GM20431 (cell line): ENCODE data around the gene SEMA3A.

Experiments
- in situ Hi-C: fragments of 300-500 bp; cut with MseI, MboI; formaldehyde crosslinking; loops from one replicate; pipeline ENCODE4 v1.15.0; 2020; ENCODE audit warnings: low sequenced_read_pairs; ENCODE audit not compliant: unreplicated experiment

Gene SEMA3A

GRCh38 chr7:84027678-84028077, 166.9 kb downstream of the SEMA3A start:
- in situ Hi-C loops, result no loop called here

GRCh38 chr7:84025332-84025927, 169.2 kb downstream of the SEMA3A start:
- in situ Hi-C loops, result no loop called here

GRCh38 chr7:84022684-84023308, 171.8 kb downstream of the SEMA3A start:
- in situ Hi-C loops, result no loop called here

GRCh38 chr7:84022009-84022408, 172.6 kb downstream of the SEMA3A start:
- in situ Hi-C loops, result no loop called here

- in situ Hi-C loops, result no loop called here
Observed at GRCh38 chr7:84021292-84021908, 173.2 kb downstream of the SEMA3A start.

- in situ Hi-C loops, result no loop called here
Observed at GRCh38 chr7:84017651-84018050, 176.9 kb downstream of the SEMA3A start.

GRCh38 chr7:84013616-84014240, 180.9 kb downstream of the SEMA3A start:
- in situ Hi-C loops, result no loop called here

- in situ Hi-C loops, result no loop called here
Observed at GRCh38 chr7:84009782-84010181, 184.8 kb downstream of the SEMA3A start.

GRCh38 chr7:84009051-84009450, 185.5 kb downstream of the SEMA3A start:
- in situ Hi-C loops, result no loop called here

GRCh38 chr7:84003191-84003590, 191.4 kb downstream of the SEMA3A start:
- in situ Hi-C loops, result no loop called here

GRCh38 chr7:84002348-84002747, 192.2 kb downstream of the SEMA3A start:
- in situ Hi-C loops, result no loop called here

GRCh38 chr7:83996879-83997278, 197.7 kb downstream of the SEMA3A start:
- in situ Hi-C loops, result no loop called here

GRCh38 chr7:83987764-83988163, 206.8 kb downstream of the SEMA3A start:
- in situ Hi-C loops, result no loop called here

- in situ Hi-C loops, result no loop called here
Observed at GRCh38 chr7:83985821-83986220, 208.8 kb downstream of the SEMA3A start.

- in situ Hi-C loops, result no loop called here
Observed at GRCh38 chr7:83984591-83984990, 210.0 kb downstream of the SEMA3A start.

GRCh38 chr7:83984076-83984475, 210.5 kb downstream of the SEMA3A start:
- in situ Hi-C loops, result no loop called here

- in situ Hi-C loops, result no loop called here
Observed at GRCh38 chr7:83983606-83984005, 211.0 kb downstream of the SEMA3A start.

GRCh38 chr7:83976302-83976701, 218.3 kb downstream of the SEMA3A start:
- in situ Hi-C loops, result no loop called here

- in situ Hi-C loops, result no loop called here
Observed at GRCh38 chr7:83970081-83970480, 224.5 kb downstream of the SEMA3A start.

- in situ Hi-C loops, result no loop called here
Observed at GRCh38 chr7:83964318-83964717, 230.3 kb downstream of the SEMA3A start.

- in situ Hi-C loops, result no loop called here
Observed at GRCh38 chr7:83957333-83957732, 237.3 kb downstream of the SEMA3A start.
